COR-L47 (cell line): ENCODE data around the gene GCFC2.

Experiments used
- DNase-seq: peaks from one replicate; lab custom pipeline; 2025; lab: John Stamatoyannopoulos, UW

GCFC2 gene

GRCh38 chr2:75622929-75623328, 87.8 kb downstream of the GCFC2 start:
- no peak for DNase-seq

GRCh38 chr2:75622500-75622899, 88.2 kb downstream of the GCFC2 start:
- no peak for DNase-seq

- DNase-seq = no peak
Measured at GRCh38 chr2:75621228-75621627, 89.5 kb downstream of the GCFC2 start.

- DNase-seq = no peak
Measured at GRCh38 chr2:75619956-75620740, 90.6 kb downstream of the GCFC2 start.

GRCh38 chr2:75616933-75617332, 93.8 kb downstream of the GCFC2 start:
- DNase-seq = no peak

- DNase-seq = no peak
Measured at GRCh38 chr2:75616406-75616805, 94.3 kb downstream of the GCFC2 start.

- no peak for DNase-seq
Measured at GRCh38 chr2:75614162-75614651, 96.5 kb downstream of the GCFC2 start.

GRCh38 chr2:75612862-75613243, 97.9 kb downstream of the GCFC2 start:
- DNase-seq = no peak
